B cell (primary cell): ENCODE measurements around the gene PHF21B. TPM values are rescaled to one million over a fixed set of nuclear protein-coding genes. Genes with fewer than 3 reads are reported as not detected.

Experiments used
- ATAC-seq: fragments of 200-7000 bp; cut with Tn5 transposase; one replicate; pipeline ENCODE4 v1.10.0; 2021; ENCODE audit warnings: low read depth, mild to moderate bottlenecking, moderate number of reproducible peaks, moderate library complexity
- CTCF ChIA-PET: fragments of 350-600 bp; sonication (Branson Sonifier 250); formaldehyde crosslinking; loops from one replicate; lab custom pipeline; 2021; ENCODE audit warnings: antibody characterized with exemption, inconsistent platforms; lab: Charles Lee
- POLR2A ChIA-PET: fragments of 350-600 bp; sonication (Branson Sonifier 250); formaldehyde crosslinking; loops from one replicate; lab custom pipeline; 2021; ENCODE audit warnings: antibody characterized with exemption; lab: Charles Lee
- DNase-seq: peaks from one replicate; pipeline ENCODE4 v3.0.0; 2013
- H2AFZ ChIP-seq: 2 replicates; pipeline ENCODE4 v1.6.1; 2012; ENCODE audit warnings: mild to moderate bottlenecking, low read depth, low read length; ENCODE audit not compliant: insufficient read depth, poor library complexity, severe bottlenecking
- H3K27ac ChIP-seq, 2 donors: 1 replicate in 1 of 2; 2 replicates in 1 of 2; pipeline ENCODE4 v1.5.1; 2012 to 2013; ENCODE audit warnings: low read length in 2 of 2, mild to moderate bottlenecking in 2 of 2, moderate library complexity in 1 of 2
- H3K27me3 ChIP-seq, 4 experiments: fragments of 200-600 bp in 1 of 4; sonication (generic) in 1 of 4; replicated peaks in 1 of 4; 1 replicate in 2 of 4; 2 replicates in 2 of 4; pipeline versions ENCODE4 v1.6.1 to v1.7.0; 2013 to 2016; ENCODE audit warnings: low read length in 3 of 4, mild to moderate bottlenecking in 2 of 4, mixed read lengths in 1 of 4, moderate library complexity in 1 of 4; ENCODE audit not compliant: insufficient read depth in 4 of 4, control insufficient read depth in 3 of 4; ENCODE audit errors: control extremely low read depth in 1 of 4
- H3K36me3 ChIP-seq, 2 experiments: replicated peaks in 1 of 2; 1 replicate in 1 of 2; 2 replicates in 1 of 2; pipeline versions ENCODE4 v1.6.1 to v1.7.1; 2013; ENCODE audit warnings: low read length in 1 of 2; ENCODE audit not compliant: insufficient read depth in 2 of 2, control insufficient read depth in 1 of 2; ENCODE audit errors: control extremely low read depth in 1 of 2, extremely low read depth in 1 of 2
- H3K4me1 ChIP-seq, 2 donors: fragments of 200-600 bp in 1 of 2; sonication (generic) in 1 of 2; 1 replicate in 1 of 2; 2 replicates in 1 of 2; pipeline versions ENCODE4 v1.5.1 to v1.6.1; 2013 to 2017; ENCODE audit warnings: low read length in 2 of 2; ENCODE audit not compliant: control insufficient read depth in 2 of 2, insufficient read depth in 2 of 2
- H3K4me2 ChIP-seq: replicated peaks from 2 replicates; pipeline ENCODE3; 2012; ENCODE audit warnings: mild to moderate bottlenecking, low read depth, low read length; ENCODE audit not compliant: poor library complexity, severe bottlenecking
- H3K4me3 ChIP-seq, 5 experiments: fragments of 200-600 bp in 1 of 5; sonication (generic) in 1 of 5; 1 replicate in 3 of 5; 2 replicates in 2 of 5; pipeline versions ENCODE4 v1.5.1 to v1.7.0; 2011 to 2016; ENCODE audit warnings: low read length in 4 of 5, mild to moderate bottlenecking in 4 of 5, low read depth in 2 of 5, control low read depth in 1 of 5, moderate library complexity in 1 of 5; ENCODE audit not compliant: insufficient read depth in 1 of 5; ENCODE audit errors: control extremely low read depth in 1 of 5, extremely low read depth in 1 of 5
- H3K79me2 ChIP-seq: fragments of 200-600 bp; sonication (generic); one replicate; pipeline ENCODE4 v1.6.0; 2016; ENCODE audit warnings: low read length; ENCODE audit not compliant: control insufficient read depth, insufficient read depth
- H3K9ac ChIP-seq: fragments of 200-600 bp; sonication (generic); 2 replicates; pipeline ENCODE4 v1.6.1; 2017; ENCODE audit warnings: mild to moderate bottlenecking, low read length, moderate library complexity
- H3K9me3 ChIP-seq, 3 donors: one replicate each; pipeline versions ENCODE4 v1.6.1 to v1.7.1; 2013; ENCODE audit warnings: low read length in 2 of 3; ENCODE audit not compliant: control insufficient read depth in 2 of 3, insufficient read depth in 1 of 3; ENCODE audit errors: control extremely low read depth in 1 of 3
- H4K20me1 ChIP-seq: 2 replicates; pipeline ENCODE4 v1.6.0; 2012; ENCODE audit warnings: mild to moderate bottlenecking, low read length; ENCODE audit not compliant: insufficient read depth, control insufficient read depth, poor library complexity, severe bottlenecking
- H3K27ac Mint-ChIP-seq: one replicate; pipeline ENCODE4 v1.8.0; 2021; ENCODE audit warnings: mixed read lengths
- H3K27me3 Mint-ChIP-seq: one replicate; pipeline ENCODE4 v1.8.0; 2021; ENCODE audit warnings: mixed read lengths
- H3K4me1 Mint-ChIP-seq: one replicate; pipeline ENCODE4 v1.8.0; 2021; ENCODE audit warnings: mixed read lengths
- H3K4me3 Mint-ChIP-seq: one replicate; pipeline ENCODE4 v1.8.0; 2021; ENCODE audit warnings: mixed read lengths
- H3K9me3 Mint-ChIP-seq: one replicate; pipeline ENCODE4 v1.8.0; 2022; ENCODE audit warnings: mixed read lengths; ENCODE audit not compliant: insufficient read depth
- CTCF ChIP-seq: fragments of 200-600 bp; IDR thresholded peaks from one replicate; pipeline ENCODE4 v1.8.0; 2022; ENCODE audit warnings: antibody characterized with exemption, mild to moderate bottlenecking
- EZH2 ChIP-seq: IDR thresholded peaks from 2 replicates; pipeline ENCODE4 v1.6.1; 2012; ENCODE audit warnings: borderline replicate concordance, low read depth, mild to moderate bottlenecking, moderate library complexity, low read length; ENCODE audit not compliant: insufficient read depth, poor library complexity, severe bottlenecking
- WGBS: methylation state at CpG from one replicate; pipeline ENCODE4 v1.1.5; 2013; ENCODE audit warnings: missing lambda C conversion rate; ENCODE audit not compliant: insufficient coverage; 5-methylcytosine and 5-hydroxymethylcytosine counted together
- intact Hi-C: fragments of 100-400 bp; cut with micrococcal nuclease; formaldehyde crosslinking; loops from one replicate; pipeline ENCODE4 v1.10.0; 2022
- polyA plus RNA-seq: library from polyadenylated mRNA; depleted of rRNA; stranded (reverse); fragments of >200 nt; gene quantifications from 2 replicates; pipeline ENCODE4 v1.2.3, GENCODE V29; 2012
- total RNA-seq, 2 donors: library from RNA; stranded (reverse); fragments of 120-200 nt in 1 of 2; gene quantifications; 1 replicate in 1 of 2; 2 replicates in 1 of 2; pipeline versions ENCODE4 v1.2.3 to v1.2.4, GENCODE V29; 2013 to 2022

Gene PHF21B
- total and polyA plus RNA-seq, 2 donors (not counting 1 experiment from before 2014, with no cell fraction given) = not detected

- intact Hi-C loops = no loop called here
- Mint-ChIP-seq H3K27me3 (peaks cover 15% of the 10 kb centered on the region), H3K4me3 (no peak overlapping the region)
Observed at GRCh38 chr22:45058622-45058912, 48.8 kb upstream of the PHF21B start.

GRCh38 chr22:45055936-45056335 lies 46.1 kb upstream of the PHF21B start:
- Histone ChIP-seq H2AFZ (no peak overlapping the region), H4K20me1 (no peaks in the 10 kb centered on the region), H3K36me3 (no peaks in the 10 kb centered on the region), H3K9me3 (no peaks in the 10 kb centered on the region), H3K9ac (no peak overlapping the region), H3K27ac (no peak overlapping the region), H3K4me1 (no peaks in the 10 kb centered on the region), H3K4me3 (no peak overlapping the region), H3K27me3 (peaks cover 0 to 2% (median 0%) of the 10 kb centered on the region in 4 experiments), H3K4me2 (no peak overlapping the region), H3K79me2 (no peaks in the 10 kb centered on the region)
- Mint-ChIP-seq H3K9me3 (no peaks in the 10 kb centered on the region), H3K4me1 (no peaks in the 10 kb centered on the region), H3K27ac (no peak overlapping the region), H3K4me3 (no peak overlapping the region), H3K27me3 (peaks cover 20% of the 10 kb centered on the region)
- CTCF ChIA-PET = no interaction called here
- TF ChIP-seq EZH2 = no peak
- no peak for TF ChIP-seq CTCF
- WGBS = 93% methylated on average over 15 of the region's 15 CpGs
- no peak for ATAC-seq
- POLR2A ChIA-PET = no interaction called here
- intact Hi-C loops = no loop called here
- DNase-seq = no peak

More at GRCh38 chr22:45058622-45058912, 48.8 kb upstream of the PHF21B start:
- no peaks in the 10 kb centered on the region for H3K9me3 ChIP-seq
- POLR2A ChIA-PET = no interaction called here
- H3K4me2 ChIP-seq = no peak overlapping the region
- H3K4me3 ChIP-seq = no peak overlapping the region
- no peaks in the 10 kb centered on the region for H3K27me3 ChIP-seq
- H3K27ac ChIP-seq = no peak overlapping the region
- no peaks in the 10 kb centered on the region for H3K36me3 ChIP-seq
- H3K4me1 ChIP-seq = no peaks in the 10 kb centered on the region
- no peak overlapping the region for H3K27ac Mint-ChIP-seq
- no peaks in the 10 kb centered on the region for H3K9me3 Mint-ChIP-seq
- TF ChIP-seq EZH2 (no peak), CTCF (no peak)
- no peak for ATAC-seq
- no CpG with 5 or more reads among the region's 2 CpGs for WGBS
- H3K9ac ChIP-seq = no peak overlapping the region
- CTCF ChIA-PET = no interaction called here
- no peak for DNase-seq
- H3K79me2 ChIP-seq = no peaks in the 10 kb centered on the region
- no peak overlapping the region for H2AFZ ChIP-seq
- H3K4me1 Mint-ChIP-seq = no peaks in the 10 kb centered on the region
- H4K20me1 ChIP-seq = no peaks in the 10 kb centered on the region
